HFF-Myc (cell line): ENCODE data around the gene ADORA3.

Experiments
- DNase-seq: peaks from one replicate; pipeline ENCODE4 v3.0.0-alpha.2; 2011; ENCODE audit warnings: low read depth; ENCODE audit errors: extremely low read depth
- H3K4me3 ChIP-seq: replicated peaks from 2 replicates; pipeline ENCODE4 v1.5.1; 2011; ENCODE audit warnings: low read depth, mild to moderate bottlenecking, control low read depth, low read length
- CTCF ChIP-seq: IDR thresholded peaks from 2 replicates; pipeline ENCODE4 v1.5.1; 2012; ENCODE audit warnings: mild to moderate bottlenecking, low read depth, low read length, control low read depth; ENCODE audit errors: missing control alignments

ADORA3 gene

GRCh38 chr1:111470596-111470995 is 32.8 kb downstream of the ADORA3 start:
- no peak for DNase-seq
- H3K4me3 ChIP-seq: no peak overlapping the region
- TF ChIP-seq CTCF: no peak

- no peak overlapping the region for H3K4me3 ChIP-seq
- no peak for TF ChIP-seq CTCF
- no peak for DNase-seq
Measured at GRCh38 chr1:111469539-111469938, 33.9 kb downstream of the ADORA3 start.

- H3K4me3 ChIP-seq: no peak overlapping the region
- no peak for TF ChIP-seq CTCF
- DNase-seq: no peak
Measured at GRCh38 chr1:111468717-111469100, 34.7 kb downstream of the ADORA3 start.

GRCh38 chr1:111467865-111468716 is 35.3 kb downstream of the ADORA3 start:
- DNase-seq: no peak
- no peak overlapping the region for H3K4me3 ChIP-seq
- TF ChIP-seq CTCF: no peak

GRCh38 chr1:111466480-111466879 is 37.0 kb downstream of the ADORA3 start:
- H3K4me3 ChIP-seq: no peak overlapping the region
- no peak for TF ChIP-seq CTCF

GRCh38 chr1:111465754-111466153 is 37.7 kb downstream of the ADORA3 start:
- DNase-seq: no peak
- H3K4me3 ChIP-seq: no peak overlapping the region
- no peak for TF ChIP-seq CTCF

More at GRCh38 chr1:111466480-111466879, 37.0 kb downstream of the ADORA3 start:
- no peak for DNase-seq
